H9 (cell line): ENCODE measurements around the gene COX8C. TPM values are rescaled to one million over a fixed set of nuclear protein-coding genes. Genes with fewer than 3 reads are reported as not detected.

Source experiments
- DNase-seq: peaks from one replicate; pipeline ENCODE4 v3.0.0-alpha.2; 2017
- H2AFZ ChIP-seq: one replicate; pipeline ENCODE4 v1.6.1; 2013; ENCODE audit warnings: mild to moderate bottlenecking, low read length, control low read depth, moderate library complexity
- H2AK5ac ChIP-seq: 2 replicates; pipeline ENCODE4 v1.6.1; 2013; ENCODE audit warnings: low read length, control low read depth, mixed read lengths; ENCODE audit not compliant: insufficient read length
- H2BK120ac ChIP-seq: one replicate; pipeline ENCODE4 v1.6.1; 2013; ENCODE audit warnings: low read depth, mild to moderate bottlenecking, low read length, control low read depth, inconsistent platforms; ENCODE audit not compliant: poor library complexity, severe bottlenecking
- H2BK12ac ChIP-seq: 2 replicates; pipeline ENCODE4 v1.6.1; 2013; ENCODE audit warnings: low read length, control low read depth, mixed read lengths, low read depth; ENCODE audit not compliant: insufficient read length
- H2BK15ac ChIP-seq: 2 replicates; pipeline ENCODE4 v1.6.1; 2013; ENCODE audit warnings: low read depth, low read length, control low read depth
- H2BK20ac ChIP-seq: one replicate; pipeline ENCODE4 v1.6.1; 2013; ENCODE audit warnings: low read depth, mild to moderate bottlenecking, low read length, control low read depth, inconsistent platforms; ENCODE audit not compliant: poor library complexity, severe bottlenecking
- H2BK5ac ChIP-seq: 2 replicates; pipeline ENCODE4 v1.6.1; 2013; ENCODE audit warnings: low read length, control low read depth, mixed read lengths; ENCODE audit not compliant: insufficient read length
- H3K14ac ChIP-seq: 2 replicates; pipeline ENCODE4 v1.6.1; 2013; ENCODE audit warnings: low read length, control low read depth; ENCODE audit not compliant: insufficient read depth
- H3K18ac ChIP-seq: 2 replicates; pipeline ENCODE4 v1.6.1; 2013; ENCODE audit warnings: low read depth, mild to moderate bottlenecking, mixed read lengths, low read length, control low read depth; ENCODE audit not compliant: insufficient read length
- H3K23ac ChIP-seq: 2 replicates; pipeline ENCODE4 v1.6.1; 2013; ENCODE audit warnings: low read length, control low read depth, mixed read lengths, low read depth; ENCODE audit not compliant: insufficient read length
- H3K23me2 ChIP-seq: 2 replicates; pipeline ENCODE4 v1.6.1; 2013; ENCODE audit warnings: low read depth, mild to moderate bottlenecking, mixed read lengths, low read length, control low read depth; ENCODE audit not compliant: insufficient read length, poor library complexity, severe bottlenecking
- H3K27ac ChIP-seq: 2 replicates; pipeline ENCODE4 v1.5.1; 2013; ENCODE audit warnings: low read length, control low read depth, mixed read lengths, low read depth; ENCODE audit not compliant: insufficient read length
- H3K27me3 ChIP-seq: 2 replicates; pipeline ENCODE4 v1.6.1; 2013; ENCODE audit warnings: low read length, control low read depth, inconsistent platforms; ENCODE audit not compliant: insufficient read depth
- H3K4ac ChIP-seq: 2 replicates; pipeline ENCODE4 v1.6.1; 2013; ENCODE audit warnings: low read depth, mild to moderate bottlenecking, control low read depth, inconsistent platforms, low read length, moderate library complexity
- H3K4me1 ChIP-seq: 2 replicates; pipeline ENCODE4 v1.6.1; 2013; ENCODE audit warnings: low read length, control low read depth, inconsistent platforms; ENCODE audit not compliant: insufficient read depth
- H3K4me2 ChIP-seq: 2 replicates; pipeline ENCODE4 v1.6.1; 2013; ENCODE audit warnings: low read length, control low read depth, mixed read lengths; ENCODE audit not compliant: insufficient read length, insufficient read depth
- H3K56ac ChIP-seq: 2 replicates; pipeline ENCODE4 v1.6.1; 2013; ENCODE audit warnings: low read depth, mild to moderate bottlenecking, mixed read lengths, low read length, control low read depth; ENCODE audit not compliant: insufficient read length
- H3K79me1 ChIP-seq: 2 replicates; pipeline ENCODE4 v1.6.1; 2013; ENCODE audit warnings: low read depth, mild to moderate bottlenecking, moderate library complexity, low read length, control low read depth, inconsistent platforms; ENCODE audit not compliant: insufficient read depth, poor library complexity, severe bottlenecking
- H3K79me2 ChIP-seq: 2 replicates; pipeline ENCODE4 v1.6.1; 2013; ENCODE audit warnings: low read length, control low read depth, inconsistent platforms; ENCODE audit not compliant: insufficient read depth
- H3K9ac ChIP-seq: 2 replicates; pipeline ENCODE4 v1.6.1; 2013; ENCODE audit warnings: low read length, control low read depth, mixed read lengths; ENCODE audit not compliant: insufficient read length; ENCODE audit errors: extremely low read depth
- H3K9me3 ChIP-seq: one replicate; pipeline ENCODE4 v1.6.1; 2013; ENCODE audit warnings: low read depth, low read length, inconsistent platforms; ENCODE audit not compliant: control insufficient read depth
- H3T11ph ChIP-seq: one replicate; pipeline ENCODE4 v1.6.1; 2013; ENCODE audit warnings: mild to moderate bottlenecking, low read length, control low read depth, inconsistent platforms
- H4K20me1 ChIP-seq: one replicate; pipeline ENCODE4 v1.6.1; 2013; ENCODE audit not compliant: control insufficient read depth, insufficient read length, insufficient read depth
- H4K5ac ChIP-seq: 2 replicates; pipeline ENCODE4 v1.6.1; 2013; ENCODE audit warnings: low read depth, mild to moderate bottlenecking, mixed read lengths, low read length, control low read depth; ENCODE audit not compliant: insufficient read length
- H4K8ac ChIP-seq: replicated peaks from 2 replicates; pipeline ENCODE4 v1.6.1; 2013; ENCODE audit warnings: low read length, control low read depth, mixed read lengths, low read depth; ENCODE audit not compliant: insufficient read length
- H4K91ac ChIP-seq: 2 replicates; pipeline ENCODE4 v1.6.1; 2013; ENCODE audit warnings: low read depth, mild to moderate bottlenecking, moderate library complexity, mixed read lengths, low read length, control low read depth; ENCODE audit not compliant: insufficient read length
- H3K27ac Mint-ChIP-seq, 3 experiments: 2 replicates in 2 of 3; 3 replicates in 1 of 3; pipeline ENCODE4 v1.8.0; 2020 to 2021; ENCODE audit warnings: mixed read lengths in 3 of 3, mild to moderate bottlenecking in 1 of 3, moderate library complexity in 1 of 3
- H3K27me3 Mint-ChIP-seq: 2 replicates; pipeline ENCODE4 v1.8.0; 2021; ENCODE audit warnings: low read depth, mild to moderate bottlenecking, moderate library complexity, mixed read lengths
- H3K36me3 Mint-ChIP-seq, 3 experiments: 2 replicates in 2 of 3; 3 replicates in 1 of 3; pipeline ENCODE4 v1.8.0; 2020 to 2021; ENCODE audit warnings: low read depth in 3 of 3, mixed read lengths in 3 of 3; ENCODE audit not compliant: insufficient read depth in 1 of 3
- H3K4me1 Mint-ChIP-seq, 2 experiments: 2 replicates each; pipeline ENCODE4 v1.8.0; 2020; ENCODE audit warnings: mixed read lengths in 2 of 2
- H3K4me3 Mint-ChIP-seq, 2 experiments: 2 replicates in 1 of 2; 3 replicates in 1 of 2; pipeline ENCODE4 v1.8.0; 2020 to 2021; ENCODE audit warnings: mild to moderate bottlenecking in 2 of 2, mixed read lengths in 2 of 2, moderate library complexity in 1 of 2
- H3K9me3 Mint-ChIP-seq, 2 experiments: 2 replicates in 1 of 2; 3 replicates in 1 of 2; pipeline ENCODE4 v1.8.0; 2020; ENCODE audit warnings: mild to moderate bottlenecking in 2 of 2, mixed read lengths in 2 of 2, moderate library complexity in 1 of 2
- CTCF ChIP-seq: fragments of 200-600 bp; sonication (generic); conservative IDR thresholded peaks from 3 replicates; pipeline ENCODE4 v1.8.0; 2021; ENCODE audit warnings: antibody characterized with exemption, mild to moderate bottlenecking
- WGBS: extraction: QIAGEN DNeasy Blood & Tissue Kit; methylation state at CpG from one replicate; pipeline ENCODE4 v1.1.7; 2013; ENCODE audit warnings: missing lambda C conversion rate, low lambda C conversion rate, mixed read lengths; ENCODE audit not compliant: insufficient read length; ENCODE audit errors: extremely low coverage; 5-methylcytosine and 5-hydroxymethylcytosine counted together
- total RNA-seq: library from RNA; stranded (reverse); gene quantifications from 2 replicates; pipeline ENCODE4 v1.2.1, GENCODE V29; 2021

Gene COX8C
- total RNA-seq, 1 experiment from 2014 or later: not detected

GRCh38 chr14:93301821-93302447, 45.0 kb upstream of the COX8C start:
- Histone ChIP-seq H3K79me1 (peaks cover 2% of the 10 kb centered on the region), H2BK15ac (no peak overlapping the region), H2AK5ac (no peak overlapping the region), H3K23me2 (no peaks in the 10 kb centered on the region), H4K20me1 (no peaks in the 10 kb centered on the region), H3K56ac (no peak overlapping the region), H2AFZ (no peak overlapping the region), H4K8ac (no peak overlapping the region), H3K79me2 (no peaks in the 10 kb centered on the region; the same call in 1 of the 2 replicates), H3K4me1 (peaks cover 10% of the 10 kb centered on the region), H3T11ph (no peak overlapping the region), H3K27me3 (no peaks in the 10 kb centered on the region), H2BK12ac (no peak overlapping the region), H2BK5ac (no peak overlapping the region), H3K27ac (no peak overlapping the region), H2BK120ac (no peak overlapping the region), H3K4ac (no peak overlapping the region), H3K18ac (no peak overlapping the region), H4K91ac (no peak overlapping the region), H4K5ac (no peak overlapping the region), H3K4me2 (no peak overlapping the region), H3K14ac (no peak overlapping the region), H2BK20ac (no peak overlapping the region), H3K9me3 (no peaks in the 10 kb centered on the region), H3K23ac (no peak overlapping the region), H3K9ac (no peak overlapping the region)
- Mint-ChIP-seq H3K27me3 (no peaks in the 10 kb centered on the region), H3K36me3 (no peaks in the 10 kb centered on the region), H3K4me1 (peaks cover 52% of the 10 kb centered on the region in 2 experiments), H3K27ac (peak overlapping the region; percentile 71 to 88 (median 82); a peak in 6 of 7 replicates), H3K9me3 (no peaks in the 10 kb centered on the region), H3K4me3 (no peak overlapping the region; a peak in 1 of 5 replicates)
- no peak for TF ChIP-seq CTCF
- WGBS: no CpG with 5 or more reads among the region's 6 CpGs
- peak; percentile 44 for DNase-seq
